ENCODE data around the gene HPCAL1. TPM values are rescaled to one million over a fixed set of nuclear protein-coding genes. Genes with fewer than 3 reads are reported as not detected.

Gene HPCAL1
- total and polyA plus RNA-seq, 2 donors (not counting 1 experiment from before 2014, with no cell fraction given), result 60.3 to 65.1 TPM

GRCh38 chr2:10333966-10334365, 31.3 kb downstream of the HPCAL1 start:
- H3K9ac ChIP-seq (ENCODE audit: low read length), result no peak overlapping the region
- no peak overlapping the region for H2AFZ ChIP-seq (ENCODE audit: insufficient read depth, low read depth, low read length, poor library complexity, severe bottlenecking)
- no peak overlapping the region for H3K4me2 ChIP-seq (replicated peaks; ENCODE audit: low read depth, low read length, poor library complexity, severe bottlenecking)
- no peaks in the 10 kb centered on the region for H3K27me3 ChIP-seq (replicated peaks in 1 of 4; ENCODE audit: control extremely low read depth in 1 of 4, control insufficient read depth in 3 of 4, insufficient read depth in 4 of 4, low read length in 3 of 4)
- intact Hi-C loops (cut with micrococcal nuclease), result no loop called here
- peaks cover 37 to 41% of the 10 kb centered on the region in 2 donors for H3K4me1 ChIP-seq (ENCODE audit: control insufficient read depth in 2 of 2, insufficient read depth in 2 of 2, low read length in 2 of 2)
- TF ChIP-seq EZH2 (IDR thresholded peaks at IDR 0.05; ENCODE audit: borderline replicate concordance, insufficient read depth, low read depth, low read length, poor library complexity, severe bottlenecking) (no peak), CTCF (IDR thresholded peaks at IDR 0.05) (no peak)
- DNase-seq (no peak), ATAC-seq (ENCODE audit: low read depth) (no peak)
- peaks cover 75% of the 10 kb centered on the region for H3K79me2 ChIP-seq (ENCODE audit: control insufficient read depth, insufficient read depth, low read length)
- peak overlapping the region; percentile 26 for H3K27ac Mint-ChIP-seq
- peaks cover 0 to 10% (median 5%) of the 10 kb centered on the region in 3 donors for H3K9me3 ChIP-seq (ENCODE audit: control extremely low read depth in 1 of 3, control insufficient read depth in 2 of 3, insufficient read depth in 1 of 3, low read length in 2 of 3)
- H3K27me3 Mint-ChIP-seq, result no peaks in the 10 kb centered on the region
- no peak overlapping the region for H3K27ac ChIP-seq (ENCODE audit: low read length in 2 of 2)
- CTCF ChIA-PET, result interaction anchor here (1.5 to 2.9 kb wide), 3 partner anchors 74 to 262 kb away, joined by 3 to 9 read pairs (median 4); no protein-coding TSS in a partner anchor
- H3K4me1 Mint-ChIP-seq, result peaks cover 56% of the 10 kb centered on the region
- WGBS (ENCODE audit: insufficient coverage), result no CpG with 5 or more reads among the region's 7 CpGs
- no peak overlapping the region for H3K4me3 Mint-ChIP-seq
- POLR2A ChIA-PET, result no interaction called here
- H3K36me3 ChIP-seq (replicated peaks in 1 of 2; ENCODE audit: control extremely low read depth in 1 of 2, control insufficient read depth in 1 of 2, extremely low read depth in 1 of 2, insufficient read depth in 2 of 2, low read length in 1 of 2), result peaks cover 0 to 7% of the 10 kb centered on the region in 2 experiments
- peaks cover 4% of the 10 kb centered on the region for H3K9me3 Mint-ChIP-seq (ENCODE audit: insufficient read depth)
- peaks cover 38% of the 10 kb centered on the region for H4K20me1 ChIP-seq (ENCODE audit: control insufficient read depth, insufficient read depth, low read length, poor library complexity, severe bottlenecking)
- H3K4me3 ChIP-seq (ENCODE audit: control extremely low read depth in 1 of 5, extremely low read depth in 1 of 5, insufficient read depth in 1 of 5, low read depth in 2 of 5, low read length in 4 of 5), result no peak overlapping the region

- intact Hi-C loops (cut with micrococcal nuclease), result no loop called here
- DNase-seq, result no peak
- no peak for ATAC-seq (ENCODE audit: low read depth)
- peaks cover 45% of the 10 kb centered on the region for H4K20me1 ChIP-seq (ENCODE audit: control insufficient read depth, insufficient read depth, low read length, poor library complexity, severe bottlenecking)
- H3K4me1 Mint-ChIP-seq, result peaks cover 46% of the 10 kb centered on the region
- peaks cover 0 to 7% of the 10 kb centered on the region in 2 experiments for H3K36me3 ChIP-seq (replicated peaks in 1 of 2; ENCODE audit: control extremely low read depth in 1 of 2, control insufficient read depth in 1 of 2, extremely low read depth in 1 of 2, insufficient read depth in 2 of 2, low read length in 1 of 2)
- H3K9ac ChIP-seq (ENCODE audit: low read length), result no peak overlapping the region
- H3K4me3 ChIP-seq (ENCODE audit: control extremely low read depth in 1 of 5, extremely low read depth in 1 of 5, insufficient read depth in 1 of 5, low read depth in 2 of 5, low read length in 4 of 5), result no peak overlapping the region
- H3K79me2 ChIP-seq (ENCODE audit: control insufficient read depth, insufficient read depth, low read length), result peaks cover 78% of the 10 kb centered on the region
- H3K27me3 Mint-ChIP-seq, result no peaks in the 10 kb centered on the region
- H3K4me2 ChIP-seq (replicated peaks; ENCODE audit: low read depth, low read length, poor library complexity, severe bottlenecking), result no peak overlapping the region
- no peak overlapping the region for H3K27ac Mint-ChIP-seq
- no peaks in the 10 kb centered on the region for H3K27me3 ChIP-seq (replicated peaks in 1 of 4; ENCODE audit: control extremely low read depth in 1 of 4, control insufficient read depth in 3 of 4, insufficient read depth in 4 of 4, low read length in 3 of 4)
- 100% methylated on average over 5 of the region's 9 CpGs for WGBS (ENCODE audit: insufficient coverage)
- peaks cover 24 to 32% of the 10 kb centered on the region in 2 donors for H3K4me1 ChIP-seq (ENCODE audit: control insufficient read depth in 2 of 2, insufficient read depth in 2 of 2, low read length in 2 of 2)
- POLR2A ChIA-PET, result interaction anchor here (0.6 kb wide), 1 partner anchor 20 kb away, joined by 3 read pairs; no protein-coding TSS in a partner anchor
- H3K27ac ChIP-seq (ENCODE audit: low read length in 2 of 2), result no peak overlapping the region
- H2AFZ ChIP-seq (ENCODE audit: insufficient read depth, low read depth, low read length, poor library complexity, severe bottlenecking), result no peak overlapping the region
- H3K9me3 Mint-ChIP-seq (ENCODE audit: insufficient read depth), result peaks cover 4% of the 10 kb centered on the region
- H3K9me3 ChIP-seq (ENCODE audit: control extremely low read depth in 1 of 3, control insufficient read depth in 2 of 3, insufficient read depth in 1 of 3, low read length in 2 of 3), result peaks cover 0 to 10% (median 5%) of the 10 kb centered on the region in 3 donors
- TF ChIP-seq EZH2 (IDR thresholded peaks at IDR 0.05; ENCODE audit: borderline replicate concordance, insufficient read depth, low read depth, low read length, poor library complexity, severe bottlenecking) (no peak), CTCF (IDR thresholded peaks at IDR 0.05) (no peak)
- CTCF ChIA-PET, result interaction anchor here (1.5 kb wide), 1 partner anchor 263 kb away, joined by 3 read pairs; no protein-coding TSS in a partner anchor
- no peak overlapping the region for H3K4me3 Mint-ChIP-seq
Measured at GRCh38 chr2:10335046-10335840, 32.5 kb downstream of the HPCAL1 start.
